ENCODE measurements around the gene DYRK1B. TPM values are rescaled to one million over a fixed set of nuclear protein-coding genes. Genes with fewer than 3 reads are reported as not detected.

The DYRK1B gene
- total and polyA plus RNA-seq, 2 experiments from 2014 or later, result 6.5 to 8.6 TPM

DNA sequence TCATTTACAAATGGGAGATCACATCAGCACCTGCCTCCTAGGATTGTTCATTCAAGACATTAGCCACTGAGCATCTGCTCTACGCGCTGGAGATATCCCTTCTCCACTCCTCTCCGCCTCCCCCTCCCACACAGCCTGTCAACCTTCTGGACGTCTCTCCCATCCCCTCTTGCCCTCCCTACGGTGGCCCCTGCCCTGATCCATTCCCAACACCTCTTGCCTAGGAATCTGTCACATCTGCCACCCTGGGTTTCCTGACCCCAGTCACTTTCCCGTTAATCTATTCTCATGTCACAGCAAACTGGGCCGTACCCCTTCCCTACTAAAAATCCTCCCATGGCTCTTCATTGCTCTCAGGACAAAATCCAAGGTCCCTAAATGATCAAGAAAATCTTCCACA, 10.3 kb downstream of the DYRK1B start (continued):
- TF ChIP-seq, protein P1, sequence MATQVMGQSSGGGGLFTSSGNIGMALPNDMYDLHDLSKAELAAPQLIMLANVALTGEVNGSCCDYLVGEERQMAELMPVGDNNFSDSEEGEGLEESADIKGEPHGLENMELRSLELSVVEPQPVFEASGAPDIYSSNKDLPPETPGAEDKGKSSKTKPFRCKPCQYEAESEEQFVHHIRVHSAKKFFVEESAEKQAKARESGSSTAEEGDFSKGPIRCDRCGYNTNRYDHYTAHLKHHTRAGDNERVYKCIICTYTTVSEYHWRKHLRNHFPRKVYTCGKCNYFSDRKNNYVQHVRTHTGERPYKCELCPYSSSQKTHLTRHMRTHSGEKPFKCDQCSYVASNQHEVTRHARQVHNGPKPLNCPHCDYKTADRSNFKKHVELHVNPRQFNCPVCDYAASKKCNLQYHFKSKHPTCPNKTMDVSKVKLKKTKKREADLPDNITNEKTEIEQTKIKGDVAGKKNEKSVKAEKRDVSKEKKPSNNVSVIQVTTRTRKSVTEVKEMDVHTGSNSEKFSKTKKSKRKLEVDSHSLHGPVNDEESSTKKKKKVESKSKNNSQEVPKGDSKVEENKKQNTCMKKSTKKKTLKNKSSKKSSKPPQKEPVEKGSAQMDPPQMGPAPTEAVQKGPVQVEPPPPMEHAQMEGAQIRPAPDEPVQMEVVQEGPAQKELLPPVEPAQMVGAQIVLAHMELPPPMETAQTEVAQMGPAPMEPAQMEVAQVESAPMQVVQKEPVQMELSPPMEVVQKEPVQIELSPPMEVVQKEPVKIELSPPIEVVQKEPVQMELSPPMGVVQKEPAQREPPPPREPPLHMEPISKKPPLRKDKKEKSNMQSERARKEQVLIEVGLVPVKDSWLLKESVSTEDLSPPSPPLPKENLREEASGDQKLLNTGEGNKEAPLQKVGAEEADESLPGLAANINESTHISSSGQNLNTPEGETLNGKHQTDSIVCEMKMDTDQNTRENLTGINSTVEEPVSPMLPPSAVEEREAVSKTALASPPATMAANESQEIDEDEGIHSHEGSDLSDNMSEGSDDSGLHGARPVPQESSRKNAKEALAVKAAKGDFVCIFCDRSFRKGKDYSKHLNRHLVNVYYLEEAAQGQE (IDR thresholded peaks at IDR 0.05; ENCODE audit: unreplicated experiment), result no peak
- TF ChIP-seq ZNF331 (CRISPR knock-in tag; IDR thresholded peaks at IDR 0.05; ENCODE audit: low read depth) (no peak), EZH2 (IDR thresholded peaks at IDR 0.05; ENCODE audit: low read depth, unreplicated experiment) (no peak), CREB1 (CRISPR knock-in tag; IDR thresholded peaks at IDR 0.05; ENCODE audit: low read depth) (no peak), ETS1 (IDR thresholded peaks at IDR 0.05) (no peak)

DNA sequence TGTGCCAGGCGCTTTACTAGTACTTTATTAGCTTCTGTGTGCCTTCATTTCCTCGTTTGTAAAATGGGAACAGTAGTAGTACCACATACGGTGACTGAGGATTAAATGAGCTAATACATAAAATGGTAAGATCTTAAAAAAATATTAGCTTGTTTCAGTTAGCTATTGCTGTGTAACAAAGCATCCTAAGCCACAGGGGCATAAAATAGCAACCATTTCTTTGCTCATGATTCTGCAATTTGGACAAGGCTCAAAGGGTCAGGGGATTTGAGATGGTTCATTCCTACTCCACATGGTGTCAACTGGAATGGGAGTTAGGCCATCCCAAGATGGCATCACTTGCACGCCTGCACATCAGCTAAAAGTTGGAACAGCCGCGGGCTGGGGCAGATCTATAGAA, 13.3 kb downstream of the DYRK1B start:
- Mint-ChIP-seq H3K27me3 (ENCODE audit: insufficient read depth, low read depth, poor library complexity) (no peaks in the 10 kb centered on the region), H3K4me3 (no peak overlapping the region), H3K36me3 (ENCODE audit: low read depth) (no peaks in the 10 kb centered on the region; the same call in 2 of the 3 replicates), H3K4me1 (peaks cover 3% of the 10 kb centered on the region; the same call in 2 of the 3 replicates), H3K9me3 (no peaks in the 10 kb centered on the region), H3K27ac (no peak overlapping the region)
- H3F3A ChIP-seq (replicated peaks; ENCODE audit: low read depth), result no peaks in the 10 kb centered on the region
- H3K79me2 ChIP-seq (replicated peaks; ENCODE audit: insufficient read depth), result no peaks in the 10 kb centered on the region; the same call in 1 of the 2 replicates
- ATAC-seq, result no peak
- H3K4me2 ChIP-seq, result no peak overlapping the region
- H3K9me2 ChIP-seq (ENCODE audit: insufficient read depth), result no peaks in the 10 kb centered on the region
- no peaks in the 10 kb centered on the region for H3K27me3 ChIP-seq (ENCODE audit: insufficient read depth)
- H3K36me3 ChIP-seq (ENCODE audit: insufficient read depth), result no peaks in the 10 kb centered on the region
- no peak overlapping the region for H3K4me3 ChIP-seq
- no peaks in the 10 kb centered on the region; the same call in none of the 2 replicates for H4K20me1 ChIP-seq (replicated peaks; ENCODE audit: insufficient read depth)
- H2AFZ ChIP-seq, result no peak overlapping the region
- TF ChIP-seq, protein P2, sequence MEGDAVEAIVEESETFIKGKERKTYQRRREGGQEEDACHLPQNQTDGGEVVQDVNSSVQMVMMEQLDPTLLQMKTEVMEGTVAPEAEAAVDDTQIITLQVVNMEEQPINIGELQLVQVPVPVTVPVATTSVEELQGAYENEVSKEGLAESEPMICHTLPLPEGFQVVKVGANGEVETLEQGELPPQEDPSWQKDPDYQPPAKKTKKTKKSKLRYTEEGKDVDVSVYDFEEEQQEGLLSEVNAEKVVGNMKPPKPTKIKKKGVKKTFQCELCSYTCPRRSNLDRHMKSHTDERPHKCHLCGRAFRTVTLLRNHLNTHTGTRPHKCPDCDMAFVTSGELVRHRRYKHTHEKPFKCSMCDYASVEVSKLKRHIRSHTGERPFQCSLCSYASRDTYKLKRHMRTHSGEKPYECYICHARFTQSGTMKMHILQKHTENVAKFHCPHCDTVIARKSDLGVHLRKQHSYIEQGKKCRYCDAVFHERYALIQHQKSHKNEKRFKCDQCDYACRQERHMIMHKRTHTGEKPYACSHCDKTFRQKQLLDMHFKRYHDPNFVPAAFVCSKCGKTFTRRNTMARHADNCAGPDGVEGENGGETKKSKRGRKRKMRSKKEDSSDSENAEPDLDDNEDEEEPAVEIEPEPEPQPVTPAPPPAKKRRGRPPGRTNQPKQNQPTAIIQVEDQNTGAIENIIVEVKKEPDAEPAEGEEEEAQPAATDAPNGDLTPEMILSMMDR (conservative IDR thresholded peaks at IDR 0.05; ENCODE audit: low read depth in 2 of 2), result no peak
- no peak for TF ChIP-seq STAT1 (IDR thresholded peaks at IDR 0.05; ENCODE audit: unreplicated experiment)
- TF ChIP-seq JUNB (IDR thresholded peaks at IDR 0.05; ENCODE audit: unreplicated experiment), result no peak
- TF ChIP-seq ZNF331 (CRISPR knock-in tag; IDR thresholded peaks at IDR 0.05; ENCODE audit: low read depth), result no peak
- TF ChIP-seq, protein P1 (IDR thresholded peaks at IDR 0.05; ENCODE audit: unreplicated experiment), result no peak
- TF ChIP-seq ETS1 (IDR thresholded peaks at IDR 0.05), result no peak
- no peak for TF ChIP-seq CREB1 (CRISPR knock-in tag; IDR thresholded peaks at IDR 0.05; ENCODE audit: low read depth)
- no peak for TF ChIP-seq POLR2AphosphoS5 (IDR thresholded peaks at IDR 0.05; ENCODE audit: low read depth)
- H3K4me1 ChIP-seq (ENCODE audit: insufficient read depth), result peaks cover 4% of the 10 kb centered on the region
- DNase-seq (ENCODE audit: low spot score), result no peak
- H3K27ac ChIP-seq (ENCODE audit: low read depth), result no peak overlapping the region

Measured in GM23338 (cell line).